ELR (cell line): ENCODE results near the gene FARP1.

Experiments
- DNase-seq: peaks from one replicate; pipeline ENCODE4 v3.0.0-alpha.2; 2015; ENCODE audit warnings: low read depth

Gene FARP1

DNA sequence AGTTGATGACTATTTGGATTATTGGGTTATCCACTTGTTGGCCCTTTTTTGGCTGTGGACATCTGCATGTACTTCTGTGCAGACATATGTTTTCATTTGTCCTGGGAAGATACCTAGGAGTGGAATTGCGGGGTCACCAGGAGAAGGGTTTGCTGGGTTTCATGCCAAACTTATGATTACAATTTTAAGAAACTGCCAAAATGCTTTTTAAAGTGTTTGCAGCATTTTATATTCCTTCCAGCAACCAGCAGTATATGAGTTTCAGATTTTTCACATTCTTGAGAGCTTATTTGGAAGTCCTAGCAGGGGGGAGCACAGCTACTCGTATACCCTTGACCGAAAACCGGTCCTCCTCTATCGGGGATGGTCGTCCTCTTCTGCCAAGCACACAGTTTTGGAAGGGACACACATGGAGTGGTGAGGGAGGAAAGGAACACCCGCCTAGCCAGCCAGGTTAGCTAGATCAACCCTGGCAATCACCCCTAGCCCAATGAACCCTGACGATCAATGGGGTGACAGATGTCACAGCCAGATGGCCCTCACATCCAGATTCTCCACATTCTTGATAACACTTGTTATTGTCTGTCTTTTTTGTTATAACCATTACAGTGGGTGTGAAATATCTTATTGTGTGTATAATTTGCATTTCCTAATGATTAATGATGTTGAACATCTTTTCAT lies 60.9 kb downstream of the FARP1 start:
- no peak for DNase-seq

DNA sequence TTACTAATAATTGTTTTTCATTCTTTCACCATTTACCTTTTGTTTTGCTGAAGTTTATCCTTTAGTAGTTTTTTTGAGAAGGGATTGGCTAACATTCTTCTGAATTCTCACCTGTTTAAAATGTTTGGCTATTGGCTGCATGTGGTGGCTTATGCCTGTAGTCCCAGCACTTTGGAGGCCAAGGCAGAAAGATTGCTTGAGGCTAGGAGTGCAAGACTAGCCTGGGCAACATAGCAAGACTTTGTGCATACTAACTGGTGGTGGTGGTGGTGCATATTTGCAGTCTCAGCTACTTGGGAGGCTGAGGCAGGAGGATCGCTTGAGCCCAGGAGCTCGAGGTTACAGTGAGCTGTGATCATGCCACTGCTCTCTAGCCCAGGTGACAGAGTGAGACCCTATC lies 61.7 kb downstream of the FARP1 start:
- DNase-seq = no peak

DNA sequence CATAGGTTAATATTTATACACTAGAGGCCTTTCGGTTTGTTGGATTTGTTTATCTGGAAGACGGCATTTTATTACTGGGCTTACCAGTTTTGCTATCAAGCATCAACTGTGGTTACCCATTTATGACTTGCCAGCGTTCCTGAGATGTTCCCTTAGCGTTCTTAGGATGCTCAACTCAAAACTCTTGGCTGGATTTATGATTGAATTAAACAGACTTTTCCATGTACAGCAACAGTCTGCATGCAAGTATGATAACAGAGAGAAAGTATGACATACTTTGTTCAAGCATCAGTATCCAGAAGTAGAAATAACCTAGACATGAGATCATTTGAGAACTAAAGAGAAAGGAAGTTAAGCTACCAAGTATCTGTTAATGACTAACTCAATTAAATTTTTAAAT lies 64.1 kb downstream of the FARP1 start:
- peak; percentile 82 for DNase-seq

DNA sequence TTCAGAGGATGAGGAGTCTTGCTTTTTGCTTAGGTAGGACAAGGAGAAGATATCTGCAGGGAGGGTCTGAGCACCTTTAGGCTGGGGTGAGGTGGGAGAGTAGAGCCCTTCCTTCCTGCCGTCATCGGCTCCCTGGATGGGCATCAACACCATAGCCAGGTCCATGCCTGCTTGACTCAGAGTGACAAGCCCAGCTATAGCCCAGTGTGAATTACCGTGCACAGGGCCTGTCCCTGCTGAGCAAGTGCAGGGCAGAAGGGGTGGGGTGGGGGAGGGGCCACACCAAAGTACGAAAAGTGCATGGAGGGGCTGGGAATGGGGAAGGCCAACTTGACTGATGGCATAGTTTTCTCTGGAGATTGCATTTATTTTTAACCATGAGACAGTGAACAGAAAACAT lies 64.5 kb downstream of the FARP1 start:
- peak; percentile 73 for DNase-seq

DNA sequence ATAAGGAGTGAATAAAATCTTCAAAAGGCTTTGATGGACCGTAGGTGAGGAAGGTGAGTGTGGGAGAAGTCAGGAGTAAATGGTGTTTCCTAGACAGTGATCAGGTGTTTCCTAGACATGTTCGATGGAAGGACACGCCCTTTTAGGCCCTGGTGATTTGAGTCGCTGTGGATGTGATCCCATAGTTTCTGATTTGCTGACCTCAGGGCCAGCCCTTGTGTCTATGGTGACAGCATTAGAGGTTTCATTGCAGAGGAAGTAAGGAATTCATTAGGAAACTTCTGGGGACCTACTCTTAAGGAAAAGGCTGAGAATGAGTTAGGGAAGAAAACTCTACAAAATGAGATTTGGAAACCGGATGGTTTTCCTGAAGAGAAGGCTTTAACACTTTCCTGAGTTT lies 65.7 kb downstream of the FARP1 start:
- DNase-seq = no peak

DNA sequence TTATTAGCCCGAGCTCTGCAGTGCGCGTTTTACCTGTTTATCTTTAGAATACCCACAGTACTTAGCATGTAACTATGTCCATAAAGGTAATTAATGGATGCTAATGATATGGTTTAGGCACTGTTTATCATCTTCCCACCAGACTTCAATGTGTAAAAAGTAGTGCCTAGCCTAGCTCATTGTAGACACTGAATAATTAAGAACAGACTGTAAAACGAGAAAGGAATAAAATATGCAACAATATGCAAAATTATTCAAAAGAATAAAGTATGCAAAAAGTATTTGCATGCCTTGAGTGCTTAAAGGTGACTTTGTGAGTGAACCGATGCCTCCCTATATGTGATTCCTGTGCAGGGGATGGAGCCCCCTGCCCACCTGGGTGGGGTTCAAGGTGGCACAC lies 69.9 kb downstream of the FARP1 start:
- DNase-seq = no peak

DNA sequence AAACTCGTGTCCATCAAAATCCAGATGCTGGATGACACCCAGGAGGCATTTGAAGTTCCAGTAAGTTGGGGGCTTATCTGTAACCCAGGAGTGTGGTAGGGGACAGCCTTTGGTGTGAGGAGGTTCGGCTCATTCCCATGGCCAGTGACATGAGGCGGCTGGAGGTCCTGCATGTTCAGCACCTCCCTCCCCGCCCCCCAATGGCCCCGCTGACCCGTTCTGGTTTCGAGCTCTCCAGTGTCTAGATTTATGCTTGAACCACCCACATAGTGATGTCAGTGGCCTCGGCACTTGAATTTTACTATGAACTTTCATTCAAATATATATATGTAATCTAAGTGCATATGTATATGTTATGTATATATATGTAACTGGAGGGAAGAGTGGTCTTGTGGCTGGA lies 70.5 kb downstream of the FARP1 start:
- no peak for DNase-seq

DNA sequence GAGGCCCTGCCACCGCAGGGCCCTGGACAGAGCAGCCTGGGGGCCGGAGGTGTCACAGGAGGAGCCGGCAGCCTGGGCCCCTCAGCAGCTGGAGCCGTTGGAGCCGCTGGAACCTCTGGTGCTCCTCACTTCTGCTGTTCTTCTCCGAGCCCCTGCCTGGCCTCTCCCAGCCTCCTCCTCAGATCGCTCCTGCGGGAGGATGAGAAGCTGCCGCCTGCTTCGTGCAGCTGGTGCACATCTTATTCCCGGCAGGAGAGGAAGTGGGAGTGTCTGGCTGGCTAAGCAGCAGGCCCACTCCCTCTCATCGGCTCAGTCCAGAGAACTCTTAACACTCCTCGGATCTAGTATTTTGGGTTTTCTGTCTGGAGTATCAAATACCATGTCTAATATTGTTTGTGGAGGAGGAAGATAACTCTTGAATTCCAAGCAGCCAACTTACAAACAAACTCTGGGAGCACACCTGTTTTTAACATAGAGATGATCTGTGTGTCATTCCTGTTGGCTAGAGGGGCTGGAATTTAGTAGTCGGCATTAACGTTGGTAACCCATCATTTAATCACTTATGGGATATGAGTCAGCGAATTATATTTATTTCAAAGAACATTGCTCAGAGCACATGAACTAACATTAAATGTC lies 71.2 kb downstream of the FARP1 start:
- DNase-seq = peak; percentile 80

DNA sequence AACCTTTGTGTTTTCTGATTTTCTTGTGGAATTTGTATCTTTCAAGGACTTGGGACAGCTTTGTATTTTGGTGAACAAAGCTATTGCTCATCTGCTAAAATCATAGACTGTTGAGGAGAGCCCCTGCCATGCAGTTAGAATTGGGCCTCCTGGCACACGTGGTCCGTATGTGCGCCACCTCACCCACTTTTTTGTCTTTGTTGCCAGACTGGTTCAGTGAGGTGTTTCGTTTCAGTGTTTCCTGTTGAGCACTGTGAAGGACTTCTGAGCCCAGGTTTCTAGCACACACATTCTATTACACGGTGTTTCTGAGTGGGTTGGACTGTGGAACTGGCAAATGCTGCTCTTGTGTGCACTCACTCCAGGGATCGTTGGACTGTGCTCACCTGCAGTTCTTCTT lies 71.8 kb downstream of the FARP1 start:
- DNase-seq = peak; percentile 29

DNA sequence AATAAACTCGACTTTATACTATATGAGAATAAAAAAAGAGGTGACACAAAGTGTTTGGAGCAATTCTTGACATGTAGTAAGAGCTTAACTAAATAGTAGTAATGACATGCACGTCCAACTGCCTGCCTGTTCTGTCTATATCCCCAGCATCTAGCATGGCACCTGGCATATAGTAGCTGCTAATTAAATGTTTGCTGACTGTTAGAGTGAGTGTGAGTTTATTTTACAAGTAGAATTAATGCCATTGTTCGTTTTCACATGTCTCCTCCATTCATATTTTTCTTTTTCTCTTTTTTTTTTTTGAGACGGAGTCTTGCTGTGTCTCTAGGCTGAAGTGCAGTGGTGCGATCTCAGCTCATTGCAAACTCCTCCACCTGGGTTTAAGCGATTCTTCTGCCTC lies 72.6 kb downstream of the FARP1 start:
- DNase-seq = no peak

DNA sequence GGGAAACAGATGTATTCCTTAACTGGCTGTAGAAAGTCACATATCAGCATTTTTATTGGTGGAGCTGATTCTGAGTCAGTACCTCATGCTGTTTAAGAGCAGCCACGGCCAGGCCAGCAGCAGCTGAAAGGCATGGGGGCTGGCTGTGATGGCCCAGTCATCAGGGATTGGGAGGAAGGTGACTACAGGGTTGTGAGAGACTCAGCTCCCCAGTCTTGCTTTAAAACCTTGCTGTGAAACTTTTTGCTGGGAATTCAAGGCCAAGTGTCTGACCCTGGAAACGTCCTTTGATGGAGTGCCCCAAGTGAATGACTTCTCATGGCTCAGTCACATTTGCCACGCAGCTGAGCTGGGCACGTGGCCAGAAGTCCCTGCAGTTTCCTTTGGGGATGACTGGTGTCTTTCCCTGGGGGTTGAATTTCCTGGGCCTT lies 73.3 kb downstream of the FARP1 start:
- DNase-seq = peak; percentile 93

DNA sequence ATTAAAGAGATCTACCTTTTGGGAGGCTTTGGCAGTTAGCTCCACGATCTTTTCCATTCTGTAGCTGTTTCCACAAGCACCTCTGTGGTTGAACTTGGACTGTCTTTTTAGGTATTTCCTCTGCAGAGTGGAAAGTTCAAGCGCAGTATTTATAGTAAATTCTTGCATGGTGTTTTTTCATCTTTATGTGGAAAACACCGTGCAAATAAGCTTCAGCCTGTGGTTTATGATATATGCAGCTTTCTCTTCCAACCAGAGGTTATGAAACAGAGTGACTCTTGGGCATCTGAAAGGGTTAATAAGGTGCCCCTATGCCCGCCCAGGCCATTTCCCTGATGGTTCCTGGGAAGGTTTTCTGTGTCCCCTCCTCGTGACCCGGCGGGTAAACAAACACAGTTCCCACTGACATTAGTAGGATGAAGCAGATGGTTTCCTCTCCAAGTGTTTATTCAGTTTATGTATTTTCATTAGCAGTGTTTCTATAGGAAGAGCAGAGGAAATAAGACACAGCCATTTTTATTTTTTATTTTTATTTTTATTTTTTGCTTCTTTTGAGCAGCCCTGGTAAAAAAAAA lies 73.9 kb downstream of the FARP1 start:
- no peak for DNase-seq

DNA sequence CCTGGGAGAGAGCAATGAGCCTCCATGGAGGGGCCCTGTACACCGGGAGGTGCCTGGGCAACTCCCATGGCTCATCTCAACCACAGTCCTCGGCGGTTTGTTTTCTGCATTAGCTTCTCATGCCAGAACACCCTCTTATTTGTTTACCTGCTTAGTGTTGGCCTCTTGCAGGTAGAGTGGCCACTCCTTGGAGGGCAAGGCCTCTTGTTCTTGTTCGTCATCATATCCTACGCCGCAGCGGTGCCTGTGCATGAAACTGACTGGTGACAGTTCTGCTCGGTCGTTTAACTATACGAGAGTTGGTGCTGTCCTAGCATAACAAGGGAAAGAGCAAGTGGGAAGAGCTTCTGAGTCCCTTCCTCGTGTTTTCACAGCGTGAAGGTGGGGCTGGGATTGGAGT lies 74.7 kb downstream of the FARP1 start:
- no peak for DNase-seq

DNA sequence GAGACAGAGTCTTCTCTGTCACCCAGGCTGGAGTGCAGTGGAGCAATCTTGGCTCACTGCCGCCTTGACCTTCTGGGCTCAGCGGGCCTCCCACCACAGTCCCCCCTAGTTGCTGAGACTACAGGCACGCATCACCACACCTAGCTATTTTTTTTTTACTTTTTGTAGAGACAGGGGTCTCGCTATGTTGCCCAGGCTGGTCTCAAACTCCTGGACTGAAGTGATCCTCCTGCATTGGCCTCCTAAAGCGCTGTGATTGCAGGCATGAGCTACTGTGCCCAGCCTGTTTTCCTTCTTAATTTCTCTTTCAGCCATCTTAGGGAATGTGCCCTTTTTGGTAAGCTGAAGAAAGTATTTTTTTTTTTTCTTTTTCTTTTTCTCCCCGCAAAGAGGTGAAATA lies 76.8 kb downstream of the FARP1 start:
- DNase-seq = no peak

DNA sequence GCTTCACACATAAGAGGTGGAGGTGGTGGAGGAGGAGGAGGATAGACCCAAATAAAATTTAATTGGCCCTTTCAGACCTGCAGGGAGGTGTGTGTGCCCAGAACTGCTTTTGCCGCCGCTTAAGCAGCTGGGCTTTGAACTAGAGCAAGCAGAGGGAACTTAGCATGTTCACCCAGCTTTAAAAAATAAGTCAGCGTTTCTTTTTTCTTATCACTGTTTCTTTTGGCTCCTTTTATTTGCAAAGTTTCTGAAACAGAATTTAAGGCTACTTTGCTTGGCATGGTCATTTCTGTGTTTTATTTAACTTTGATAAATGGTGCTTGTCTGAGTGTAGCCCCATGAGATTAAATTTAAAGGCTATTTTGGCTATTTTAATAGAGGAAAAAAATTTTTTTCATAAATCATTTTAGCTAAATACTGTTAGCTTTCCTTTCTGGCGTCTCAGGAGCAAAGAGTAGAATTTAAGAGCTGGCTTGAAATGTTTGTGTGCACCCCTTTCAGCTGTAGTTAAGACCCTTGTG lies 77.4 kb downstream of the FARP1 start:
- DNase-seq = no peak

DNA sequence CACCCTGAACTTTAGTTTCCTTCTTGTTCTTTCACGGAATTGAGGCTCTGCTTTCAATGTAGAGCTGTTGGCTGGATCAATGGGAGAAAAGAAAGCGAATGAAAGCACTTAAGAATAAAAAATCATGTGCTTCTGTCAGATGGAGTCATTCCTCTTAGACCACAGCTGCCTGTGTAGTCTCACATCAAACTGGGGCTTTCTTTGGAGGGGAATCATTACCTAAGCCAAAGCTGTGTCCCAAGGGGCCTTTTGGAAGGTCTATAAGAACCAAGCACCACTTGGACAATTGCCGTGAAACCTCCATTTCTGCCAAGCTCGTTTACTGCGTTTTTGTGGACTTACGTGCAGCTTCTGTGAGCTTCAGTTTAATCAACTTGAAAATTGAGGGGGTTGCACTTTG lies 78.3 kb downstream of the FARP1 start:
- no peak for DNase-seq

DNA sequence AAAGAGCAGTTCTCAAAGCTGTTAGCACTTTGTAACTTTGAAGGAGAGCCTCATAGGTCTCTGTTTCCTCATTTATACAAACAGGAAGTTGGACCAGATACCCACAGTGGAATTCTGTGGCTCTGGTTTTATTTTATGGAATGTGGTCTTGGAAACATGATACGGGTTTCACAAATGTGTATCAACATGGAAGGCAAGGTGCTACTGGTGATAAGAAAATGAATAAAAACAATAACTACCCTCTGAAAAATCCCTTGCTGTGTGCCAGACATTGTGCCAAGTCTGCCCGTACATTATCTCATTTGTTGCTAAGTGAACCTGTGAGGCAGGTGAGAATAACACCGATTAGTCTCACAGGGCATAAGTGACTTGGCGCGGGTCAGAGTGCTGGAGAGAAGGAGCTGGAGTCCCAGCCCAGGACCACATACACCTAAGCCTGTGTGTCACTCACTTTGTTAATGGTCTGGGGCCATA lies 79.2 kb downstream of the FARP1 start:
- DNase-seq = peak; percentile 43

DNA sequence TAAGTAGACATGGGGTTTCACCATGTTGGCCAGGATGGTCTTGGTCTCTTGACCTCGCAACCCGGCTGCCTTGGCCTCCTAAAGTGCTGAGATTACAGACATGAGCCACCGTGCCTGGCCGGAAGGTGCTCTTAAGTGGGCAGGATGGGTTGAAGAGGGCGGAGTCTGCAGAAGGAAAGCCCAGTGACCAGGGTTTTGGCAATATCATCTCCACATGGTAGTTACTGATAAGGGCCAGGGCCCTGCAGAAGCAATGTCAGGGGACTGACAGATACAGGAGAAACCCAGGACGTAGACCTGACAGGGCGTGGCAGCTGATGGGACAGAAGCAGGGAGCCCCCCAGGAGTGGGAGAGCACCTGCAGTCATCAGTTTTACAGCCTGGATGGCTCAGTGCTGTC lies 79.9 kb downstream of the FARP1 start:
- DNase-seq = no peak

DNA sequence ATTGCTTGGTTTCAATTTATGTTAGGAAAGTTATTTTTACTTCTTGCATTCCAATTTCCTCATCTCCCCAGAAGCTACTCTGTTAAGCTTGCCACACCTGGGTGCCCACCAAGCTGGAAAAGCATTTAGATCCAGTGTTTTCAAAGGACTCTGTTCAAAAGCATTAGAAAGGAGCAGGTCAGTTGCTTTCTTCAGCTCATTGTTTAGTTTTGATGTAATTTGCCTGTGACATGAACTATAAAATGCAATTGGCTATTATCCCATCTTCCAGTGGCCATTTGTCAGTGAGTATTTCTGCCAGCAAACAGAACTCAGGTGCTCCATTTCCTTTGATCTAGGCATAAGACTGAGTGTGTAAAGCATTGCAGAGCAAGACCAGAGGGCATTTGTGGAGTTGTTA lies 80.8 kb downstream of the FARP1 start:
- DNase-seq = no peak

DNA sequence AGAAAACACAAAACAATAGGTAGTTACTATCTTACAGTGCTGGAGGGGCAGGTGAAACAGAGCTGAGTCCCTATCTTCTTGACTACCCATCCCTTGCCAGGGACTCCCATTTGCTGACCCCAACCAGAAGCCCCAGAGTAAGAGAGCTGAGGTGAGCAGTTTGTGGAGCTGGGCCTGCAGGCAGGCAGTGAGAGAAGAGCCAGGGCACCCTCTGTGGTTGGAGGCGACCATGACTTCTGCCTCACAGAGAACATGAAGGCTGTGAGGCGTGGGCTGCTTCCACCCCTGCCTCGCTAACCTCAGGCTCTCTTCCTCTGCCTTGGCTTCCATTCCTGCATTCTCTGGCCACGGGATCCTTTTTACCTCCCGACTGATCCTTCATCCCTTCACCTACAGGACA lies 81.7 kb downstream of the FARP1 start:
- DNase-seq = no peak

DNA sequence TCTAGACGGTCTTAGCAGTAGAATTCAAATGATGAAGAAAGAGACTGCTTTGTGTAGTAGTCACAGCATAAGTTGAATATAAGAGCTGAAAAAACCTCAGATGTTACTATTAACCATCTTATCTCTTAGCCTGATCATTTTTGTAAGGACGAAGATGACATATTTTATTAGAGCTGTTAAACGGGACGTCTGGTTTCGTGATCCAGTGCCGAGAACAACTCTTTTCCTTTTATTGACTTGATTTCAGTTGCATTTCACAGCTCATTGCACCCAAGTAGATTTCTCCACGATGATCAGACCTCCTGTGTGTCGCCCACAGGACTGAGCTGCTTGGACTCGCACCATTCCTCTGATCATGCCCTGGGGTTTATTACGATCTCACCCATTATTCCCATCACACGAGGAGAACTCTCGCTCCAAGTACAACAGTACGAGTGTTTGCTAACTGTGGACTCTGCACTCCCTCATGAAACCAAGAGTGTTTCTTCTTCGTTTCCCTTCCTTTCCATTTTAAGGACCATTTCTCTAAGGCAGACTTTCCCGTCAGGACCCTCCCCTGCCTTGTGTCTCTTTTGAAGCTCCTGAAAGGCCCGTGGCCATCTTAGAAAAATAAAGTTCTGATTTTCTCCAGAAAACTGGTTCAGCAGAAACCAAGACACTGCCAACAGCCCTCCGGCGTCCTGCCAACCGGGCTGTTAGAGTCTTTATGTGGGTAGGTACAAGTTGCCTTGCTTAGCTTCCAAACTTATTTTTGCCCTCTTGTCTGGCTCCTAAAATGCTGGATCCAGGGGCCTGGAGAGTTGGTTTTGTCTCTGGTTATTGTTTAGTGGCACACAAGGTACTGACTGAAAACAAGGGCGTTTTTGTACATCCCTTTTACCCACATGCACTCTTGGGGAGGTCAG lies 82.4 kb downstream of the FARP1 start:
- no peak for DNase-seq

DNA sequence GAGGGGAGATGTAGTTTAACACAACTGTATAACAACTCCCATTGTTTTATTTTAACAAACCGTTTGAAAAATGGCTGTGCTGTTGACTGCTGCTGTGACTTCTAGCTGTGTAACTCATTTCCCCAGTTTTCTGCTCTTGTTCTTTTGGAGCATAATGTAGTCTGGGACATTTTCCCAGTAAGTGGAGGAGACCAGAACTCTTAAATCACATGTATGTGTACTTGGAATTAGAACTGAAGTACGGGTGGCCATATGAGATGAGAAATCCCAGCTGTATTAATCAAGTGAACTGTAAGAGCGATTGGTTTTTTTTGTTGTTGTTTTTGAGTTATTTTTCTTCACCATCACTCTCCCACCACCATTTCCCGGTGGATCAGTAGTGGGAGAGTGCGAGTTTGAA lies 83.6 kb downstream of the FARP1 start:
- DNase-seq = no peak
